Neural cell (in vitro differentiated cells): ENCODE data around the gene MAB21L3. TPM values are rescaled to one million over a fixed set of nuclear protein-coding genes. Genes with fewer than 3 reads are reported as not detected.

ENCODE experiments used
- H2AFZ ChIP-seq: fragments of 200-600, 300-800 bp; sonication (generic), shearing (Covaris generic); 2 replicates; pipeline ENCODE4 v1.6.0; 2014; ENCODE audit warnings: low read depth, mild to moderate bottlenecking, antibody characterized with exemption, low read length, moderate library complexity
- H3F3A ChIP-seq: fragments of 200-600 bp; shearing (Covaris generic); 2 replicates; pipeline ENCODE4 v1.6.1; 2016; ENCODE audit warnings: mild to moderate bottlenecking, moderate library complexity, mixed read lengths, antibody characterized with exemption, low read length; ENCODE audit not compliant: insufficient read depth, poor library complexity, severe bottlenecking
- H3K27ac ChIP-seq: fragments of 200-600, 300-800 bp; sonication (generic), shearing (Covaris generic); 2 replicates; pipeline ENCODE4 v1.5.1; 2014; ENCODE audit warnings: mild to moderate bottlenecking, low read length, moderate library complexity
- H3K27me3 ChIP-seq: fragments of 300-800, 200-600 bp; sonication (generic), shearing (Covaris generic); 2 replicates; pipeline ENCODE4 v1.6.0; 2014; ENCODE audit warnings: mild to moderate bottlenecking, low read depth, low read length, moderate library complexity; ENCODE audit not compliant: insufficient read depth
- H3K36me3 ChIP-seq: fragments of 300-800, 200-600 bp; sonication (generic), shearing (Covaris generic); 2 replicates; pipeline ENCODE4 v1.5.1; 2014; ENCODE audit warnings: mild to moderate bottlenecking, antibody characterized with exemption, low read length, moderate library complexity; ENCODE audit not compliant: insufficient read depth
- H3K4me2 ChIP-seq: fragments of 300-800, 200-600 bp; sonication (generic), shearing (Covaris generic); 2 replicates; pipeline ENCODE4 v1.6.0; 2014; ENCODE audit warnings: mild to moderate bottlenecking, low read length
- H3K4me3 ChIP-seq: fragments of 300-800, 200-600 bp; sonication (generic), shearing (Covaris generic); 2 replicates; pipeline ENCODE4 v1.5.1; 2014; ENCODE audit warnings: mild to moderate bottlenecking, low read length, moderate library complexity
- H3K79me2 ChIP-seq: fragments of 200-600 bp; shearing (Covaris generic); replicated peaks from 2 replicates; pipeline ENCODE4 v1.6.0; 2014; ENCODE audit warnings: mild to moderate bottlenecking, low read length, moderate library complexity; ENCODE audit not compliant: insufficient read depth
- H3K9ac ChIP-seq: fragments of 300-800, 200-600 bp; sonication (generic), shearing (Covaris generic); 2 replicates; pipeline ENCODE4 v1.6.1; 2016; ENCODE audit warnings: mild to moderate bottlenecking, low read length, mixed read lengths
- H3K9me2 ChIP-seq: fragments of 200-600 bp; shearing (Covaris generic); 2 replicates; pipeline ENCODE4 v1.6.1; 2016; ENCODE audit warnings: mild to moderate bottlenecking, low read length, mixed read lengths; ENCODE audit not compliant: insufficient read depth
- H3K9me3 ChIP-seq: fragments of 200-600, 300-800 bp; sonication (generic), shearing (Covaris generic); 2 replicates; pipeline ENCODE4 v1.6.1; 2016; ENCODE audit warnings: mild to moderate bottlenecking, mixed run types, low read length, moderate library complexity, mixed read lengths
- H4K20me1 ChIP-seq: fragments of 200-600 bp; shearing (Covaris generic); 2 replicates; pipeline ENCODE4 v1.6.1; 2016; ENCODE audit warnings: mild to moderate bottlenecking, mixed run types; ENCODE audit not compliant: insufficient read depth
- CTCF ChIP-seq: fragments of 450-650 bp; IDR thresholded peaks from 2 replicates; pipeline ENCODE4 v1.5.1; 2014; ENCODE audit warnings: antibody characterized with exemption, mild to moderate bottlenecking, moderate library complexity; ENCODE audit not compliant: poor library complexity, severe bottlenecking
- EP300 ChIP-seq: fragments of 450-650 bp; conservative IDR thresholded peaks from 2 replicates; pipeline ENCODE4 v1.6.1; 2014; ENCODE audit warnings: antibody characterized with exemption, mild to moderate bottlenecking, moderate library complexity; ENCODE audit not compliant: poor library complexity, severe bottlenecking
- EZH2 ChIP-seq: fragments of 200-600, 300-800 bp; shearing (Covaris generic), sonication (generic); IDR thresholded peaks from 2 replicates; pipeline ENCODE4 v1.6.1; 2014; ENCODE audit warnings: antibody characterized with exemption, low read length, borderline replicate concordance, mild to moderate bottlenecking; ENCODE audit not compliant: insufficient read depth, poor library complexity, severe bottlenecking
- MXI1 ChIP-seq: fragments of 450-650 bp; conservative IDR thresholded peaks from 2 replicates; pipeline ENCODE4 v1.6.1; 2014; ENCODE audit warnings: antibody characterized with exemption, mild to moderate bottlenecking; ENCODE audit not compliant: poor library complexity, severe bottlenecking
- POLR2AphosphoS5 ChIP-seq: IDR thresholded peaks from 2 replicates; pipeline ENCODE4 v1.6.1; 2012
- RAD21 ChIP-seq: fragments of 450-650 bp; conservative IDR thresholded peaks from 2 replicates; pipeline ENCODE4 v1.6.1; 2014; ENCODE audit warnings: antibody characterized with exemption, mild to moderate bottlenecking, moderate library complexity
- REST ChIP-seq: IDR thresholded peaks from 2 replicates; pipeline ENCODE4 v1.6.1; 2012; ENCODE audit warnings: borderline replicate concordance
- SMC3 ChIP-seq: fragments of 450-650 bp; conservative IDR thresholded peaks from 2 replicates; pipeline ENCODE4 v1.6.1; 2014; ENCODE audit warnings: antibody characterized with exemption, mild to moderate bottlenecking, moderate library complexity; ENCODE audit not compliant: poor library complexity
- TAF1 ChIP-seq: IDR thresholded peaks from 2 replicates; pipeline ENCODE4 v1.6.1; 2012; ENCODE audit warnings: low read depth
- polyA plus RNA-seq: library from polyadenylated mRNA; depleted of rRNA; stranded (reverse); fragments of >200 nt; gene quantifications from 2 replicates; pipeline ENCODE4 v1.2.3, GENCODE V29; 2014

The MAB21L3 gene
- polyA plus RNA-seq, 1 donor from 2014 or later: not detected

GRCh38 chr1:116104667-116105066 is 6.5 kb upstream of the MAB21L3 start:
- H2AFZ ChIP-seq: no peak overlapping the region
- H3K9ac ChIP-seq: no peak overlapping the region
- no peaks in the 10 kb centered on the region for H3K27me3 ChIP-seq
- no peak overlapping the region for H3K4me2 ChIP-seq
- TF ChIP-seq RAD21: no peak
- no peak for TF ChIP-seq SMC3
- TF ChIP-seq CTCF: no peak
- TF ChIP-seq REST: no peak
- no peak for TF ChIP-seq POLR2AphosphoS5
- no peak for TF ChIP-seq EZH2
- no peak for TF ChIP-seq EP300
- no peak for TF ChIP-seq MXI1
- no peak for TF ChIP-seq TAF1
- no peak overlapping the region for H3K4me3 ChIP-seq
- H3K36me3 ChIP-seq: no peaks in the 10 kb centered on the region
- H3K27ac ChIP-seq: no peak overlapping the region
- H3K9me3 ChIP-seq: no peaks in the 10 kb centered on the region
- H4K20me1 ChIP-seq: no peaks in the 10 kb centered on the region
- no peaks in the 10 kb centered on the region for H3K79me2 ChIP-seq
- H3F3A ChIP-seq: no peaks in the 10 kb centered on the region
- no peaks in the 10 kb centered on the region for H3K9me2 ChIP-seq

- Histone ChIP-seq H3F3A (no peaks in the 10 kb centered on the region), H3K27me3 (no peaks in the 10 kb centered on the region), H3K4me2 (no peak overlapping the region), H3K79me2 (no peaks in the 10 kb centered on the region), H4K20me1 (no peaks in the 10 kb centered on the region), H3K9me3 (no peaks in the 10 kb centered on the region), H3K9me2 (no peaks in the 10 kb centered on the region), H3K27ac (no peak overlapping the region), H3K9ac (no peak overlapping the region), H3K36me3 (no peaks in the 10 kb centered on the region), H3K4me3 (no peak overlapping the region), H2AFZ (no peak overlapping the region)
- TF ChIP-seq EZH2 (no peak), MXI1 (no peak), CTCF (no peak), RAD21 (no peak), REST (no peak), SMC3 (no peak), POLR2AphosphoS5 (no peak), TAF1 (no peak), EP300 (no peak)
These were observed 5.2 kb upstream of the MAB21L3 start for GRCh38 chr1:116105996-116106395.
